GM19324 (cell line): ENCODE measurements around the gene FLNB.

ENCODE experiments used
- ATAC-seq: cut with Tn5 transposase; IDR thresholded peaks from one replicate; pipeline ENCODE4 v1.9.1; 2021; ENCODE audit warnings: mild to moderate bottlenecking, moderate library complexity; ENCODE audit not compliant: unreplicated experiment, low FRiP score

The FLNB gene

DNA sequence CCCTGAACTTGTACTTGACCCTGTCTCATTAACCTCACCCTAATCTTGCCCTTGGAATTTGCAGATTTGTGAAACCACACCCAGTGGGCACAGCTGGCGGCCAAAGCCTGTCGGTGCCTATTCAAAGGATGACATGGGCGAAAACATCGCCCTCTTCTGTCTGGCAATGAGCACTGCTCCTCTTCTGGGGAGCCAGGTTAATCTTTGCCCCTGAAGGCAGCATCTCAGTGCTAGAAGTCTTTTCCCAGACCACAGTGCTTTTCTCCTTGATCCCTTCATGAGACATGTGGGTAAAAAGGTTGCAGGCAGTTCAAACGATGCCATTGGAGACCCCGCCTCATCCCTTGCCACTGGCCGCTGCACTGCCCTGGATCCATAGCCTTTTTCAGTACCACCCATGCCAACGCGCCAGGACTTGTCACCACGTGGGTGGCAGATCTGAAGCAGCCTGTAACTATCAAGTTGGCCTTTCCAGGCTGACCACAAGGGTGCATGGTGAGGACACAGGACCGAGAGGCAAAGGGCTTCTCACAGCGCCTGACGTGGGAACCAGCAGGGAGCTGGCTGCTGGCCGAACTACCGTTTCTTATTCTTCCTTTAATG lies 209.1 kb downstream of the FLNB start:
- ATAC-seq: peak; percentile 59

DNA sequence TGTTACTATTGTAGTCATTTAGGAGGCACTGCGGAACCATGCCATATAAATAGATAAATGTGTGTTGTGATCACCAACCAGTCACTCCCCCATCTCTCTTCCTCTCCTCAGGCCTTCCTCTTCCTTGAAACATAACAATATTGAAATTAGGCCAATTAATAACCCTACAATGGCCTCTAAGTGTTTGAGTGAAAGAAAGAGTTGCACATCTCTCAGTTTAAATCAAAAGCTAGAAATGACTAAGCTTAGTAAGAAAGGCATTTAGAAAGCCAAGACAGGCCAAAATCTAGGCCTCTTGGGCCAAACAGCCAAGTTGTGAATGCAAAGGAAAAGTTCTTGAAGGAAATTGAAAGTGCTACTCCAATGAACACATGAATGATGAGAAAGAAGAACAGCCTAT lies 210.7 kb downstream of the FLNB start:
- no peak for ATAC-seq
